ENCODE results near the gene MTHFD1. TPM values are rescaled to one million over a fixed set of nuclear protein-coding genes. Genes with fewer than 3 reads are reported as not detected.
"Not testable (repeated sequence)": the region's sequence is repeated elsewhere in the genome, so short reads cannot be mapped to it uniquely, and the experiment has no call there.

The MTHFD1 gene
- total and polyA plus RNA-seq, 9 of the 15 experiments (the other 6 are each of a cell fraction or from before 2014, with no cell fraction given): 66.7 to 158 (median 90.9) TPM

DNA sequence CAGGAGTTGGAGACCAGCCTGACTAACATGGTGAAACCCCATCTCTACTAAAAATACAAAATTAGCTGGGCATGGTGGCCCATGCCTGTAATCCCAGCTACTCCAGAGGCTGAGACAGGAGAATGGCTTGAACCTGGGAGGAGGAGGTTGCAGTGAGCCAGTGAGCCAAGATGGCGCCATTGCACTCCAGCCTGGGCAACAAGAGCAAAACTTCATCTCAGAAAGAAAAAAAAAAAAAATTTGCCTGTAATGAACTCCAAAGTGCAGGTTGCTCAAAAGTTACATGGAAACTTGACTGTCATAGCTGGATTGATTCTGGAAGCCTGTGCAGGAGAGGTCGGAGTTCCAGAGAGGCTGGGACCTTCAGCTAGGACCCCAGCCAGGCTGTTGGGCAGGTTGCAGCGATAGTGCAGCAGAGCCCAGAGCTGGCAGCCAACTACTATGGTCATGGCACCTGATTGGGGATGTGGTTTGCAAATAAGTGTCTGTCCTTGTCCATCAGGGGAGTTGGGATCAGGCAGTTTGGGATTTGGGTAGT lies 5.1 kb downstream of the MTHFD1 start:
- in situ Hi-C loops (cut with MboI); FAIRE-seq; intact Hi-C loops (cut with micrococcal nuclease): not testable (repeated sequence)

DNA sequence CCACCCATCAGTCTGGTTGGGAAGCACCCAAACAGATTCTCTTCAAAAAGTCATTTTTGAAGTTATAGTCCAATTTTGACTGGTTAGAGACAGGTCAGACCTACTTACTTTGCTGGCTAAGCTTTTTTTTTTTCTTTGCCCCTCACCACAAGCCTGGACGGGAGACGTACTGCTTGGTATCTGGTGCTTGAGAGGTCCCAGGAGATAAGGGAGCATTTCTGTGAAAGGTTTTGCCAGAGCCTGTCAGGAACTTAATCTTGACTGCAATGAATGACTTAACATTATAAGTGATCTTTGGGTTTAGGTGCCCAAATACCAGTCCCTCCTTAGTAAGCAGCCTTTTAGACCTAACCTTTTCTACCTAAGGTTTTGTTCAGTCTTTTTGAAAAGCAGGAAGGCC lies 6.3 kb downstream of the MTHFD1 start:
- Histone ChIP-seq H3K27ac (ENCODE audit: extremely low read depth, low read depth, low read length) (peak overlapping the region; percentile 43; the same call in 2 of the 3 replicates), H3K4me1 (replicated peaks in 1 of 2; ENCODE audit: control insufficient read depth in 2 of 2, insufficient read depth in 2 of 2, low read length in 2 of 2) (peaks cover 0 to 34% of the 10 kb centered on the region in 2 experiments; a peak in 3 of 5 replicates), H4K20me1 (replicated peaks; ENCODE audit: control insufficient read depth, insufficient read depth, low read length) (no peaks in the 10 kb centered on the region; the same call in 1 of the 2 replicates), H3K4me2 (ENCODE audit: insufficient read depth, low read length) (peak overlapping the region; percentile 58), H3K9me1 (ENCODE audit: control insufficient read depth, insufficient read depth, low read length) (no peaks in the 10 kb centered on the region), H3K9ac (ENCODE audit: insufficient read depth in 1 of 2, low read depth in 2 of 2, low read length in 2 of 2) (peak overlapping the region; percentile 10 to 32; a peak in 1 of 4 replicates), H3K36me3 (ENCODE audit: control insufficient read depth, insufficient read depth, low read length) (peaks cover 54% of the 10 kb centered on the region), H3K79me2 (ENCODE audit: control insufficient read depth, insufficient read depth, low read length) (peaks cover 93% of the 10 kb centered on the region), H3K4me3 (no peak overlapping the region), H3K27me3 (ENCODE audit: control insufficient read depth in 2 of 2, insufficient read depth in 2 of 2, low read length in 2 of 2) (no peaks in the 10 kb centered on the region), H2AFZ (ENCODE audit: low read depth, low read length) (no peak overlapping the region), H3K9me3 (replicated peaks; ENCODE audit: control insufficient read depth, insufficient read depth, low read depth, low read length) (no peaks in the 10 kb centered on the region)
- in situ Hi-C loops (cut with MboI) (no loop called here), intact Hi-C loops (cut with micrococcal nuclease) (no loop called here)
- POLR2A ChIA-PET: interaction anchor here (1.0 to 1.8 kb wide), 2 partner anchors 11 to 75 kb away, joined by 4 read pairs; no protein-coding TSS in a partner anchor
- BruUV-seq (replicated peaks): no TSS peak
- FAIRE-seq (peak; percentile 56), DNase-seq (ENCODE audit: extremely low read depth in 1 of 4, low spot score in 3 of 4) (peak in 2 of 4 experiments; percentile 39 to 49), ATAC-seq (peak; percentile 69)
- 0 out of 4 replicates have a peak, but pooled peaks of 1 of the 2 experiments have one; percentile 16 for TF ChIP-seq MAZ (CRISPR knock-in tag; conservative IDR thresholded peaks at IDR 0.05 in 1 of 2, IDR thresholded peaks at IDR 0.05 in 1 of 2)
- TF ChIP-seq, protein P1, sequence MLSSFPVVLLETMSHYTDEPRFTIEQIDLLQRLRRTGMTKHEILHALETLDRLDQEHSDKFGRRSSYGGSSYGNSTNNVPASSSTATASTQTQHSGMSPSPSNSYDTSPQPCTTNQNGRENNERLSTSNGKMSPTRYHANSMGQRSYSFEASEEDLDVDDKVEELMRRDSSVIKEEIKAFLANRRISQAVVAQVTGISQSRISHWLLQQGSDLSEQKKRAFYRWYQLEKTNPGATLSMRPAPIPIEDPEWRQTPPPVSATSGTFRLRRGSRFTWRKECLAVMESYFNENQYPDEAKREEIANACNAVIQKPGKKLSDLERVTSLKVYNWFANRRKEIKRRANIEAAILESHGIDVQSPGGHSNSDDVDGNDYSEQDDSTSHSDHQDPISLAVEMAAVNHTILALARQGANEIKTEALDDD (IDR thresholded peaks at IDR 0.05): peak; percentile 64; the same call in 1 of the 2 replicates
- no peak for TF ChIP-seq TRIM28 (IDR thresholded peaks at IDR 0.05)
- peak; percentile 64 for TF ChIP-seq C11orf30 (IDR thresholded peaks at IDR 0.05; ENCODE audit: low read depth)
- peak; percentile 26; the same call in 1 of the 2 replicates for TF ChIP-seq MAFG (tag; conservative IDR thresholded peaks at IDR 0.05)
- TF ChIP-seq ZNF3 (CRISPR knock-in tag; IDR thresholded peaks at IDR 0.05): no peak
- 0 out of 2 replicates have a peak, but pooled peaks have one; percentile 19 for TF ChIP-seq ZNF384 (IDR thresholded peaks at IDR 0.05; ENCODE audit: low read depth, low read length)
- peak; percentile 74 for TF ChIP-seq ZNF316 (IDR thresholded peaks at IDR 0.05)
- CTCF ChIA-PET (ENCODE audit: low intra/inter-chr PET ratio): no interaction called here
- 0% methylated on average over 1 of the region's 2 CpGs for WGBS (ENCODE audit: insufficient coverage, low coverage, missing lambda C conversion rate)

More for the DNA sequence above, 5.1 kb downstream of the MTHFD1 start:
- DNase-seq (ENCODE audit: extremely low read depth in 1 of 4, low spot score in 3 of 4); H3K4me2 ChIP-seq (ENCODE audit: insufficient read depth, low read length); H3K4me3 ChIP-seq; H2AFZ ChIP-seq (ENCODE audit: low read depth, low read length); H4K20me1 ChIP-seq (replicated peaks; ENCODE audit: control insufficient read depth, insufficient read depth, low read length); H3K9me1 ChIP-seq (ENCODE audit: control insufficient read depth, insufficient read depth, low read length); ATAC-seq; H3K9me3 ChIP-seq (replicated peaks; ENCODE audit: control insufficient read depth, insufficient read depth, low read depth, low read length); H3K27ac ChIP-seq (ENCODE audit: extremely low read depth, low read depth, low read length); H3K27me3 ChIP-seq (ENCODE audit: control insufficient read depth in 2 of 2, insufficient read depth in 2 of 2, low read length in 2 of 2); CTCF ChIA-PET (ENCODE audit: low intra/inter-chr PET ratio); BruUV-seq (replicated peaks): not testable (repeated sequence)
- peak overlapping the region in 1 of 2 experiments; percentile 37; a peak in 1 of 4 replicates for H3K9ac ChIP-seq (ENCODE audit: insufficient read depth in 1 of 2, low read depth in 2 of 2, low read length in 2 of 2)
- POLR2A ChIA-PET: interaction anchor here (0.6 to 1.8 kb wide), 5 partner anchors 9 to 222 kb away, joined by 3 to 6 read pairs (median 4); no protein-coding TSS in a partner anchor
- WGBS (ENCODE audit: insufficient coverage, low coverage, missing lambda C conversion rate): 100% methylated on average over 2 of the region's 3 CpGs
- peaks cover 94% of the 10 kb centered on the region for H3K79me2 ChIP-seq (ENCODE audit: control insufficient read depth, insufficient read depth, low read length)
- peaks cover 54% of the 10 kb centered on the region for H3K36me3 ChIP-seq (ENCODE audit: control insufficient read depth, insufficient read depth, low read length)
- peaks cover 0 to 34% of the 10 kb centered on the region in 2 experiments; a peak in 3 of 5 replicates for H3K4me1 ChIP-seq (replicated peaks in 1 of 2; ENCODE audit: control insufficient read depth in 2 of 2, insufficient read depth in 2 of 2, low read length in 2 of 2)
